GM11168 (cell line): ENCODE measurements around the gene PLEKHA7.
"Not testable (repeated sequence)": the region's sequence is repeated elsewhere in the genome, so short reads cannot be mapped to it uniquely, and the experiment has no call there.

Source experiments
- in situ Hi-C: fragments of 300-500 bp; cut with MboI; formaldehyde crosslinking; loops from one replicate; pipeline ENCODE4 v1.12.0; 2022; ENCODE audit warnings: low sequenced_read_pairs; ENCODE audit not compliant: unreplicated experiment

Gene PLEKHA7, protein sequence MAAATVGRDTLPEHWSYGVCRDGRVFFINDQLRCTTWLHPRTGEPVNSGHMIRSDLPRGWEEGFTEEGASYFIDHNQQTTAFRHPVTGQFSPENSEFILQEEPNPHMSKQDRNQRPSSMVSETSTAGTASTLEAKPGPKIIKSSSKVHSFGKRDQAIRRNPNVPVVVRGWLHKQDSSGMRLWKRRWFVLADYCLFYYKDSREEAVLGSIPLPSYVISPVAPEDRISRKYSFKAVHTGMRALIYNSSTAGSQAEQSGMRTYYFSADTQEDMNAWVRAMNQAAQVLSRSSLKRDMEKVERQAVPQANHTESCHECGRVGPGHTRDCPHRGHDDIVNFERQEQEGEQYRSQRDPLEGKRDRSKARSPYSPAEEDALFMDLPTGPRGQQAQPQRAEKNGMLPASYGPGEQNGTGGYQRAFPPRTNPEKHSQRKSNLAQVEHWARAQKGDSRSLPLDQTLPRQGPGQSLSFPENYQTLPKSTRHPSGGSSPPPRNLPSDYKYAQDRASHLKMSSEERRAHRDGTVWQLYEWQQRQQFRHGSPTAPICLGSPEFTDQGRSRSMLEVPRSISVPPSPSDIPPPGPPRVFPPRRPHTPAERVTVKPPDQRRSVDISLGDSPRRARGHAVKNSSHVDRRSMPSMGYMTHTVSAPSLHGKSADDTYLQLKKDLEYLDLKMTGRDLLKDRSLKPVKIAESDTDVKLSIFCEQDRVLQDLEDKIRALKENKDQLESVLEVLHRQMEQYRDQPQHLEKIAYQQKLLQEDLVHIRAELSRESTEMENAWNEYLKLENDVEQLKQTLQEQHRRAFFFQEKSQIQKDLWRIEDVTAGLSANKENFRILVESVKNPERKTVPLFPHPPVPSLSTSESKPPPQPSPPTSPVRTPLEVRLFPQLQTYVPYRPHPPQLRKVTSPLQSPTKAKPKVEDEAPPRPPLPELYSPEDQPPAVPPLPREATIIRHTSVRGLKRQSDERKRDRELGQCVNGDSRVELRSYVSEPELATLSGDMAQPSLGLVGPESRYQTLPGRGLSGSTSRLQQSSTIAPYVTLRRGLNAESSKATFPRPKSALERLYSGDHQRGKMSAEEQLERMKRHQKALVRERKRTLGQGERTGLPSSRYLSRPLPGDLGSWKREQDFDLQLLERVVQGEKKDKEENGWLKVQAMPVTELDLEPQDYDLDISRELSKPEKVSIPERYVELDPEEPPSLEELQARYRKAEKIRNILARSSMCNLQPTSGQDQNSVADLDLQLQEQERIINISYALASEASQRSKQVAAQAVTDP

DNA sequence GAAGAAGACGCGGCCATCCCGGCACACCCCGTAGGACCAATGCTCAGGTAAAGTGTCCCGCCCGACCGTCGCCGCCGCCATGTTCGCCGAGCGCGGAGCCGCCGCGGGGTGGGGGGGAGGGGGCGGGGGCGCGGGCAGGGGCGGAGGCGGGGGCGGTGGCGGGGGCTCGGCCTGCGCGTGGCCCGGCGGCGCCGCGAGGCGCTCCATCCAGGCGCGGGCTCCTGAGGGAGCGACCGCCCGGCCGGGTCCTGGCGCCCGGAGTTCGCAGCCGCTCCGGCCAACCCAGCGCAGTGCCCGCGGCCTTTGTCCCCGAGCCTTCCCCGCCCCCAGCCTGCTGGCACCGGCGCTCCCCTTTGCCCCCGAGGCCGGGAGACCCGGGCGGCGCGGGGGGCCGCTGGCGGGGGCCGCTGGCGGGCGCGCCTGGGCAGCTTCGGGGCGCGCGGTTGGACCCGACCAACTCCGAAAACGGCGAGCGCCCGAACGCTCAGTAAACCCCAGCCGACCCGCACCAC, at the start of gene PLEKHA7:
Gene PLEKHA7, minus strand, starts transcription at position 94 of the 512 bp plus-strand sequence. Its CDS starts 13 bp downstream, at position 81.
- in situ Hi-C loops, result no loop called here

DNA sequence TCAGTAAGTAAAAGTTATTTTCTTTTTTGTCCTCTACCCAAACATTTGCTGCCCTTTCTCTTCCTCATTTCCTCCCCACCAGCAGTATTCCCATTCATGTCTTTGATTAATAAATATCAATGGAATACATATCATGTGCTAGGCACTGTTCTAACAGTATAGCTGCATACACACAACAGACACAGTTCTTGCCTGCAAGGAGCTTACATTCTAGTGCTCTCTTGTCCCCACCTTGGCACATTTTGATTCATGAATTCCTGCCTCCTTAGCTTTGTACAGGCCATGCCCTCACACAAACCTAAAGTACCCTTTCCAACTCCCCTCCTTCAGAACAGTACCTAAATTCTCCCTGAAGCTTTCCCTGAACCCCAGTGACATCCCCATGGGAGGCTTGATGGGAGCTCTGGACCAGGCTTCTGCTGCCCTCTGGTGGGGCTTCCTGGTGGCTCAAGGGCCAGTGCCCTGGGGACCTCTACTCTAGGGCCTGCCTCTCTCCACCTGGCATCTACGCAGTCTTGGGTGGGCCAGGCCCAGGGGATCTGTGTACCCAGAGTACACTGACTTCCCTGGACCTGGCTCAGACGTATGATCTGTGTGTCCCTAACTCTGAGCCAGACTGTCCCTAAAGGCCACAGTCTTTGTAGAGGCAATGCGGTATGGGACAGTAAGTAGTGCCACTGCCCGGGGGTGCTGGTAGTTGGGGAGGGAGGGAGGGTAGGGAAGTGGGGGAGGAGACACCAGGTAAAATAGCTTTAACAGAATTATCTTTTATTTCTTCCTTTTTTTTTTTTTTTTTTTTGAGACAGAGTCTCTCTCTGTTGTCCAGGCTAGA, 49.2 kb upstream of the PLEKHA7 start:
- in situ Hi-C loops, result loop anchor here (10.0 kb wide), 1 partner anchor 239 kb away; no protein-coding TSS in a partner anchor

DNA sequence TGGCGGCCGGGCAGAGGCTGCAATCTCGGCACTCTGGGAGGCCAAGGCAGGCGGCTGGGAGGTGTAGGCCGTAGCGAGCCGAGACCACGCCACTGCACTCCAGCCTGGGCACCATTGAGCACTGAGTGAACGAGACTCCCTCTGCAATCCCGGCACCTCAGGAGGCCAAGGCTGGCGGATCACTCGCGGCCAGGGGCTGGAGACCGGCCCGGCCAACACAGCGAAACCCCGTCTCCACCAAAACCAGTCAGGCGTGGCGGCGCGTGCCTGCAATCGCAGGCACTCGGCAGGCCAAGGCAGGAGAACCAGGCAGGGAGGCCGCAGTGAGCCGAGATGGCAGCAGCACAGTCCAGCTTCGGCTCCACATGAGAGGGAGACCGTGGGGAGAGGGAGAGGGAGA, 36.9 kb upstream of the PLEKHA7 start:
- in situ Hi-C loops, result not testable (repeated sequence)

DNA sequence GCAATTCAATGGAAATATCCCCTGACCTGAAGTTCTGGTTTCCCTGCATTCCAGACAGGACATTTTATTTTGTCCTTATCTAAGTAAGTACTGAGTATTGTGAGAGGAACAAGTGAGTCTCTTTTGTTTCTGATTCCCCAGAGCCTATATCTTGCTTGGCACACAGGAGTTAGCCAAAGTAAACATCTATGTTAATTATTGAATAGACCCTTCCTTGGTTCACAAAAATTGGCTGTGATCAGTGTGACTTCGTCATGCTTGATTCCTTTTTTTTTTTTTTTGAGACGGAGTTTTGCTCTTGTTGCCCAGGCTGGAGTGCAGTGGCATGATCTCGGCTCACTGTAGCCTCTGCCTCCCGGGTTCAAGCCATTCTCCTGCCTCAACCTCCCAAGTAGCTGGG, 34.3 kb upstream of the PLEKHA7 start:
- in situ Hi-C loops, result not testable (repeated sequence)

GRCh38 chr11:17046690-17047089, 32.5 kb upstream of the PLEKHA7 start:
- in situ Hi-C loops, result no loop called here

DNA sequence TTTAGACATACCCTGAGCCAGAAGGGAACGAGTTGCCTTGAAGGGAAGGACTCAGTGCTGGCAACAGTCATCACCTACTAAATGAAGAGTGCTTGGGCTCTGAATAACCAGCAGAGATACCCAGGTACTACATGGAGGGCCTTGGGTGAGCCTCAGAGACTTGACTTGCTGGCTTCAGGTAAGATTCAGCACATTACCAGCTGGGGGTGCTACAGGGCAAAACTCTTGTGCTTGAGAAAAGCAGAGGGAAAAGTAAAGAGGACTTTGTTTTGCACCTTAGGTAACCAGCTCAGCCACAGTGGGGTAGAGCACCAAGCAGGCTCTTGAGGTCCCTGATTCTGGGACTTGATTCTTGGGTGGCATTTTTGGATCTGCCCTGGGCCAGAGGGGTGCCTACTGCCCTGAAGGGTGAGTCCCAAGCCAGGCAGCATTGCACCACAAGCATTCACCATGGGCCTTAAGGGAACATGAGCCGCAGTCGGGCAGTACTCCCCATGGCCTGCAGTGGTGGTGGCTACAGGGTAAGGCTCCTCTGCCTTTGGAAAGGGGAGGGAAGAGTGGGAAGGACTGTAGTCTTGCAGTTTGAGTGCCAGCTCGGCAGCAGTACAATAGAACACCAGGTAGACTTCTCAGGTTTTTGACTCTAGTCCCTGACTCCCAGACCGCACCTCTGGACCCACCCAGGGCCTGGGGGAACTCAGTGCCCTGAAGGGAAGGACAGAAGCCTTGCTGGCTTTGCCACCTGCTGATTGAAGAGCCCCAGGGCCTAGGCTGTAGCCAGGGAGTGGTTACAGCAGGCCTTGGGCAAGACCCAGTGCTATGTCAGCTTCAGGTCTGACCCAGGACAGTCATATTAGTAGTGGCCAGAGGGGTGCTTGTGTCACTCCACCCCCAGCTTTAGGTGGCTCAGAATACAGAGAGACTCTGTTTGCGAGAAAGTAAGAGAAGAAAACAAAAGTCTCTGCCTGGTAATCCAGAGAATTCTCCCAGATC, 22.7 kb upstream of the PLEKHA7 start:
- in situ Hi-C loops, result no loop called here

GRCh38 chr11:17034027-17034426, 19.8 kb upstream of the PLEKHA7 start:
- in situ Hi-C loops, result not testable (repeated sequence)

- in situ Hi-C loops, result no loop called here
Measured at GRCh38 chr11:17026487-17027082, 12.4 kb upstream of the PLEKHA7 start.

DNA sequence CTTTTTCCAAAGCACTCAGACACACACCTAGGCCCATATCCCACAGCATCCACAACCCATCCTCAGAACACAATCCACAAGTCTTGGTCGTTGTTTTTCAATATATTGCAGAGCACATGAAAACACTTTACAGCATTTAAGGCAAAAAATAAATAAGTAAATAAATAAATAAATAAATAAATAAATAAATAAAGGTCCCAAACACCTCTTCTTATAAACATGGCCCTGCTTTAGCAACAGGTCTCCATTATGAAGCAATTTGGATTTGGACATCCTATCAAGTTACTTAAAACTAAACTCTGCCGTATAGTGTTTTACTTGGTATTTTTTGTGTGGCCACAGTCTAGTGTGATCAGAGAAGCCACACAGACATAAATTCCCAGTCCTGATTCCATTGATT, 10.7 kb upstream of the PLEKHA7 start:
- in situ Hi-C loops, result no loop called here

DNA sequence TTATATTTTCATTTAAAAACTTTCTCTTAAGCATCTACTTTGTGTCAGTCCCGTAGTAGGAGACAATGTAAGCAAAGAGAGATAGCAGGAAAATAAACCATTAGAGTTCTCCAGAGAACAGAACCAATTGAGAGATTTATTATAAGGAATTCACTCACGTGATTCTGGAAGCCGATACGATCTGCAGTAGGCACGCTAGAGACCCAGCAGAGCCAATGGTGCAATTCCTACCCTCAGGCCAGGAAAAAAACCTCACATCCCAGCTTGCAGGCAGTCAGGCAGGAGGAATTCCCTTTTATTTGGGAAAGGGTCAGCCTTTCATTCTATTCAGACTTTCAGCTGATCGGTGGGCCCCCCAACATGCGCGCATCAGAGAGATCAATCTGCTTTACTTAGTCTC, 7.3 kb upstream of the PLEKHA7 start:
- in situ Hi-C loops, result no loop called here

- in situ Hi-C loops, result no loop called here
Measured at GRCh38 chr11:17020831-17021230, 6.6 kb upstream of the PLEKHA7 start.

DNA sequence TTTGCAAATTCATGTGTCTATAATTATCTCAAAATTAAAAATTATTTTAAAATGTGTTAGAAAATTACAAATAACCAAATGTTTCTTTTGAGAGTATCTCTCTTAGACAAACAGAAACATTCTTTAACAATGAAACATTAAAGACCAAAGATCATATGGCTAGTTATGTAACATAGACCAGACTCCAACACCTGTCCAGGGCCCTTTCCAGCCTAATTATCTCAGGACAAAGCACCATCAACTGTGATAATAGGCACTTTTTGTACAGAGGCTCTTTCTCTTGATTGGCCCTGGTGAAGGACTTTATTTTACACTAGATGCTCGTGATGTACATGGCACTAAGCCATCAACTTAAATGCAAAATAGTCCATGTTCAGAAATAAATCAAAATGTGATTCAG, 5.0 kb upstream of the PLEKHA7 start:
- in situ Hi-C loops, result no loop called here

GRCh38 chr11:17015627-17016126, 1.5 kb upstream of the PLEKHA7 start:
- in situ Hi-C loops, result no loop called here

DNA sequence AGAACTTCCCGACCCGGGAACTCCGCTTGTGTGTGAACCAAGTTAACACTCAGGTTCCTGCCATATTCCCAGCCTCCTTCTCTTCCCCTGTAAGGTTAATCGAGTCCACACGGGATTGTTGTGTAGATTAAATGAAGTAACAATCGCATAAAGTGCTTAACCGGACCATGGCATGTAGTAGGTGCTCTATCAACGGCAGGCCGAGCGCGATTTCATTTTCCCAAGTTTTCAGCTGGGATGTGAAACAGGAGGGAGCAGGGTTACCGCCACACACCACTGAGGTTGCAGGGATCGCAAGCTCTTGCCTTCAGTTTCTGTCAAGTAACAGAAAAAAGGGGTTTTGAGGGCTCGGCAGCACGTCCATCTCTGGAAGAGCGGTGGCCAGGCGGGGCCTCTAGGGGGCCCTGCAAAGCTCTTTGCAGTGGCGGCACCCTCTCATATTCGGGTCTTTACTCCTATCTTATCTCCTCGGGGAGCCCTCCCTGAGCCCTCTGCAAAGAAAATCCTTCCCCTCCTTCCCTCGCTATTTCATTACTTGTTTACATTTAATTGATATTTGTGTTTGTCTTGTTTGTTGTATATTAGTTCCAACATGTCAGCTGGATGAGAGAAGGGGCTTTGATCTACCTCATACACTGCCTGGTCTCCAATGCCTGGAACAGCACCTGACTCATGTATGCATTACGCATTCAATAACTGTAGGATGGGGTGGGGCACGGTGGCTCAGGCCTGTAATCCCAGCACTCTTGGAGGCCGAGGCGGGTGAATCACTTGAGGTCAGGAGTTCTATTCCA, 816 bp upstream of the PLEKHA7 start:
- in situ Hi-C loops, result no loop called here

DNA sequence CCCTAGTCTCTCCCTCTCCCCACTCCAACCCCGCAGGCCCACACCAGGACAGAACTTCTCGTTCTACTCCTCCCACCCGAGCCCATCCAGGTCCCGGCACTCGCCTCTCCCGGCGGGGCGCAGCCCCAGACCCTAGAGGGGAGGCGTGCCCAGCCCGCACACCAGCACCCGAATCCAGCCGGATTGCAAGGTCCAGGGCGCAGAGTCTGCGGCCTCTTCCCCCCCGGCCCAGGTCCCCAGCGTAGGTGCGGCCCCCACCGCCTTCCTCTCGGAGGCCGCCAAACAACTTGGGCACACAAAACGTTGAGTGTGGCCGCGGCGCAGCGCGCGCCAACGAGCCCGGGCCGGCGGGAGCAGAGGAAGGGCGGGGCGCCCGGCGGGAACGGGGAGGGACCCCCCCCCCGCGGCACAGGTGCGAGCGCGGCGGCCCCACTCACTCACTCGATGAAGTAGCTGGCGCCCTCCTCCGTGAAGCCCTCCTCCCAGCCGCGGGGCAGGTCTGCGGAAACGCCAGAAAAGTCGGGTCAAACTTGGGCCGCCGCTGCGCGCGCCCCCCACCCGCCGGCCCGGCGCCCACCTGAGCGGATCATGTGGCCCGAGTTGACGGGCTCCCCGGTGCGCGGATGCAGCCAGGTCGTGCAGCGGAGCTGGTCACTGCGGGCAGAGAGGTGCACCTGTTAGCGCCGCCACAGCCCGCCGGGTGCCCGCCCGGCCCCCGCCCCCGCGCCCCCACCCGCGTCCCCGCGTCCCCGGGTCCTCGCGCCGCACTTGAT, 480 bp downstream of the PLEKHA7 start:
- in situ Hi-C loops, result no loop called here
